ENCODE measurements around the gene ADPRH.

ADPRH gene

GRCh38 chr3:119628390-119628789, 49.1 kb downstream of the ADPRH start:
- DNase-seq (ENCODE audit: low read depth in 2 of 2, low spot score in 1 of 2) = no peak

GRCh38 chr3:119628816-119629445, 49.6 kb downstream of the ADPRH start:
- DNase-seq (ENCODE audit: low read depth in 2 of 2, low spot score in 1 of 2) = no peak

- no peak for DNase-seq (ENCODE audit: low read depth in 2 of 2, low spot score in 1 of 2)
These were observed 51.0 kb downstream of the ADPRH start for GRCh38 chr3:119630128-119630879.

GRCh38 chr3:119630880-119631329, 51.6 kb downstream of the ADPRH start:
- DNase-seq (ENCODE audit: low read depth in 2 of 2, low spot score in 1 of 2) = no peak

GRCh38 chr3:119631516-119631915, 52.2 kb downstream of the ADPRH start:
- no peak for DNase-seq (ENCODE audit: low read depth in 2 of 2, low spot score in 1 of 2)

- DNase-seq (ENCODE audit: low read depth in 2 of 2, low spot score in 1 of 2) = no peak
These were observed 52.9 kb downstream of the ADPRH start for GRCh38 chr3:119632216-119632615.

- no peak for DNase-seq (ENCODE audit: low read depth in 2 of 2, low spot score in 1 of 2)
These were observed 53.5 kb downstream of the ADPRH start for GRCh38 chr3:119632829-119633228.

GRCh38 chr3:119635719-119636118, 56.4 kb downstream of the ADPRH start:
- DNase-seq (ENCODE audit: low read depth in 2 of 2, low spot score in 1 of 2) = no peak

GRCh38 chr3:119636249-119636648, 57.0 kb downstream of the ADPRH start:
- DNase-seq (ENCODE audit: low read depth in 2 of 2, low spot score in 1 of 2) = no peak

- DNase-seq (ENCODE audit: low read depth in 2 of 2, low spot score in 1 of 2) = no peak
These were observed 57.8 kb downstream of the ADPRH start for GRCh38 chr3:119636891-119637611.

GRCh38 chr3:119637679-119638477, 58.6 kb downstream of the ADPRH start:
- DNase-seq (ENCODE audit: low read depth in 2 of 2, low spot score in 1 of 2) = no peak

Data from stimulated activated CD8-positive, alpha-beta memory T cell treated with anti-CD3 and anti-CD28 coated beads, Interleukin-4, amount 100 ng/mL, for 4 hours (primary cell).